HG02852 (cell line): ENCODE measurements around the gene PIK3R6.

Source experiments
- ATAC-seq: cut with Tn5 transposase; IDR thresholded peaks from one replicate; pipeline ENCODE4 v1.9.1; 2021; ENCODE audit warnings: mild to moderate bottlenecking, moderate library complexity; ENCODE audit not compliant: unreplicated experiment

The PIK3R6 gene

GRCh38 chr17:8875957-8876356 lies 8.5 kb upstream of the PIK3R6 start:
- no peak for ATAC-seq

GRCh38 chr17:8875436-8875835 lies 8.0 kb upstream of the PIK3R6 start:
- no peak for ATAC-seq

- ATAC-seq: no peak
Observed at GRCh38 chr17:8873801-8874715, 6.6 kb upstream of the PIK3R6 start.

GRCh38 chr17:8872705-8873435 lies 5.4 kb upstream of the PIK3R6 start:
- no peak for ATAC-seq

- ATAC-seq: no peak
Observed at GRCh38 chr17:8872036-8872704, 4.7 kb upstream of the PIK3R6 start.

GRCh38 chr17:8871081-8871581 lies 3.7 kb upstream of the PIK3R6 start:
- no peak for ATAC-seq

- ATAC-seq: no peak
Observed at GRCh38 chr17:8870406-8871040, 3.0 kb upstream of the PIK3R6 start.

GRCh38 chr17:8869114-8869815 lies 1.8 kb upstream of the PIK3R6 start:
- no peak for ATAC-seq

GRCh38 chr17:8868529-8868951 lies 1.1 kb upstream of the PIK3R6 start:
- ATAC-seq: no peak

GRCh38 chr17:8868092-8868491 lies 618 bp upstream of the PIK3R6 start:
- ATAC-seq: no peak

- no peak for ATAC-seq
Observed at GRCh38 chr17:8865811-8866210, 1.7 kb downstream of the PIK3R6 start.

GRCh38 chr17:8865385-8865784 lies 2.1 kb downstream of the PIK3R6 start:
- no peak for ATAC-seq

GRCh38 chr17:8862213-8863056 lies 5.0 kb downstream of the PIK3R6 start:
- ATAC-seq: no peak

GRCh38 chr17:8861495-8862181 lies 5.8 kb downstream of the PIK3R6 start:
- ATAC-seq: no peak

GRCh38 chr17:8859804-8860430 lies 7.6 kb downstream of the PIK3R6 start:
- no peak for ATAC-seq

GRCh38 chr17:8859027-8859803 lies 8.3 kb downstream of the PIK3R6 start:
- ATAC-seq: no peak

GRCh38 chr17:8857919-8858318 lies 9.6 kb downstream of the PIK3R6 start:
- ATAC-seq: no peak
